HG03439 (cell line): ENCODE data around the gene EXOC3.

ENCODE experiments used
- ATAC-seq: cut with Tn5 transposase; IDR thresholded peaks from one replicate; pipeline ENCODE4 v1.9.1; 2021; ENCODE audit warnings: mild to moderate bottlenecking, moderate library complexity; ENCODE audit not compliant: unreplicated experiment

The EXOC3 gene

GRCh38 chr5:437281-437771, 5.7 kb upstream of the EXOC3 start:
- ATAC-seq, result no peak

DNA sequence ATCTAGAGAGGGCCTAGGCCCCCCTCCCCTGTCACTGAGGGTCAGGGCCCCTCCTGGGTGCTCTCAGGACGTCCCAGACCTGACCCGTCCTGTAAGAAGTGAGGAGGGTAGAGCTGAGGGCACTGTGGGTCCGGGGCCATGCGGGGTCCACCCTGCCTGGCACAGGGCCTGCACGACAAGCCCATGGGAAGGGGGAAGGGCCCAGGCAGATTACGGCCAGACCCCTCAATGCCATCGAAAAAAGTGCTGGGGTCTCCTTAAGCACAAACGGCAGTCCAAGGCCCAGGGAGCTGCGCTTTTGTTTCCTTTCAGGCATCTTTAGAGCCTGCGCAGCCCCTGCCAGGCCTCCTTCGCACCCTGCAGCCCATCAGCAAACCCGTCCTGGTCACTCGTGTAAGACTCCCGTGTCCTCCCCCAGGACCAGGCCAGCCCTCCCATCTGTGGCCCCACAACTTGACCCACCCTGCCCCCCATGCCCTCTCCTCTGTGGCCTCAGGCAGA, 4.4 kb upstream of the EXOC3 start:
- ATAC-seq, result no peak

DNA sequence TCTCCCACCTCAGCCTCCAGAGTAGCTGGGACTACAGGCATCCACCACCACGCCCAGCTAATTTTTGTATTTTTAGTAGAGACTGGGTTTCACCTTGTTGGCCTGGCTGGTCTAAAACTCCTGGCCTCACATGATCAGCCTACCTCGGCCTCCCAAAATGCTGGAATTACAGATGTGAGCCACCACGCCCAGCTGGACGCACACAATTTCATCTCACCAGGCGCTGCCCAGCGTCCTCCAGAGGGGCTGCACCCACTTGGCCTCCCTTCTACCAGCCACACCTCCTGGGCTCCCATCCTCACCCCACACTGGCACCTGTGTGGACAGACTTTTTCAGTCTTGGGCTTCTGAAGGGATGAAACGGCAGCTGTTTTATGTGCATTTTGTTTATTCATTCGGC, 3.8 kb upstream of the EXOC3 start:
- ATAC-seq, result no peak

DNA sequence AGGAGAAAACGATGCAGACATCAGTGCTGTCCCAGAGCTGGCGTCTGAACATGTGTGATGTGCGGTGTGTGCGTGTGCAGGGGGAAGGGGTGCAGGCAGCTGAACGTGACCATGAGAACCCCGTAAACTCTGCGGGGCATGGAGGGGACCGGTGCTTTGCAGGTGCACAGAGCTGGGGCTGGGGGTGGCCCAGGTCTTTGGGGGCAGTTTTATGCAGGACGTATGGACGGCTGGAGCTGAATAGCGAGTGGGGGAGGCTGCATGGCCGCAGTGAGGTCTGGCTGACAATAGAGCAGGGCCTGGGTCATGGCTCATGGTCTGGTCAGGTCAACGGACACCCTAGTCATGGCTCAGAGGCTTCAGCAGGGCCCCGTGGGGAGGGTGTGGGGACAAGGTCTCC, 3.3 kb upstream of the EXOC3 start:
- ATAC-seq, result no peak

DNA sequence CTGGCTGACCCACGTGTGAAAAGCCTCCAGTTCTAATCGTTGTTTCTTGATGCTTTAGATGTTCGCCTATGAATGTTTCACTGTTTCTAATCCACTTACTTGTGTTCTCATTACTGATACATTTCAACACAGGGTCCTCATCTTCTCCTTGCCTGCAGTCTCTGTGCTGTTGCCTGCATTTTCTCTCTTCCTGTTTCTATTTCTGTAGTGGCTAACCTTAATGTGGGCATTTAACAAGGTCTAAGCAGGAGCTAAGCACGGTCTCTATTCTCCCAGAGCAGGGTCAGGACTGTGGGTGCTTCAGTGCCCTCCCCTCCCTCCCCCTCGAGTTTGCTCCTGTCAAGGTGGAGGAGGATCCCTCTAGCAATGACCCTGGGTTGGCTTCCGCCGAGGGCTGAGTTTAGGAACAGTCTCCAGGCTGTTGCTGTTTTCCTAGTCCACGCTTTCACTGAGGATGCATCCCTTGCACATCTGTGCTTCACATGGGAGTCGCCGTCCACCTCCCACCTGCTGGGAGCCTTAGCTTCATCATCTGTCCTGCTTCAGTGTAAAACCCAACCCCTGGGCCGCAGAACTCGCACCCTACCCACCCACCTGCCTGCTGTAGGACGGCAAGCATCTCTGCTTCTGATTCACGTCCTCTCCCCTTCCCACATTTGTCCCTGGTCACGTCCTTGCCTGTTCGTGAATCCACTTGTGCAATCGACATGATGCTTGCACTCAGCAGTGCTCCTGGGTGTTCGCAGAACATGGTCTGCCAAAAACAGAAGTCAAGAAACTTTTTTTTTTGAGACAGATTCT, 2.4 kb upstream of the EXOC3 start:
- no peak for ATAC-seq

DNA sequence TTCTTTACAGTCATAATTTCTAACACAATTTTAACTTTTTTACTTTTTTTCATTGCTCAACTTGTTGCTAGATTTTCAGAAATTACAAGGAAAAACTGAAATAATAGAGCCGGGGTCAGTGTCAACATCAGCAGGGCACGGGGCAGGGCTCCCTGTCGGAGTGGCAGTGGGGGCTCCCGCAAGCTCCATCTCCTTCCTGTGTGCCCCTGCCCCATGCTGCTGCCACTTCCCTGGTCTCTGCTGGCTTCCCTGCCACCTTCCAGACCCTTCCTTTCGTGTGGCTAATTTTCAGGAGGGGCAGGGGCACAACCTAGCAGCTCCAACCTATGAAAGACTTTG, 1.0 kb upstream of the EXOC3 start:
- ATAC-seq, result no peak

GRCh38 chr5:443239-444151, 519 bp downstream of the EXOC3 start:
- no peak for ATAC-seq

DNA sequence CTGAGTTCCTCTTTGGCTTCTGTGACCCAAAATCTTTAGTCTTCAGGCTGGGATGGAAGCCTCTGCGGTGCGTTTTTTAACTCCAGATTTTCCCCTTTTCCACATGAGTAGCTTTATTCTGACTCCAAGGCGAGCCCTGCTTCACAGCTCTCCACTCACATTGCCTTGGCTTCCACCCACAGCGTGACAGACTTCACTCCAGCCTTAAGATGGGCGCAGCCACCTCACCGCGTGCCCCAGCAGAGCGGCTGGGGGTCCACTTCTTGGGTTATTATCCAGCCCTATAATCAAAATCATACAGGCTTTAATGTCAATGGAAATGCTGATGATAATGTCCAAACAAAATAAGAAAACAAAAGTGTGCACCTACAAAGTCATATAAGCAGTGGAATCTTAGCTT, 1.2 kb downstream of the EXOC3 start:
- no peak for ATAC-seq

GRCh38 chr5:445591-445990, 2.6 kb downstream of the EXOC3 start:
- ATAC-seq, result no peak

GRCh38 chr5:446066-446882, 3.3 kb downstream of the EXOC3 start:
- no peak for ATAC-seq

GRCh38 chr5:446883-447263, 3.9 kb downstream of the EXOC3 start:
- ATAC-seq, result no peak

DNA sequence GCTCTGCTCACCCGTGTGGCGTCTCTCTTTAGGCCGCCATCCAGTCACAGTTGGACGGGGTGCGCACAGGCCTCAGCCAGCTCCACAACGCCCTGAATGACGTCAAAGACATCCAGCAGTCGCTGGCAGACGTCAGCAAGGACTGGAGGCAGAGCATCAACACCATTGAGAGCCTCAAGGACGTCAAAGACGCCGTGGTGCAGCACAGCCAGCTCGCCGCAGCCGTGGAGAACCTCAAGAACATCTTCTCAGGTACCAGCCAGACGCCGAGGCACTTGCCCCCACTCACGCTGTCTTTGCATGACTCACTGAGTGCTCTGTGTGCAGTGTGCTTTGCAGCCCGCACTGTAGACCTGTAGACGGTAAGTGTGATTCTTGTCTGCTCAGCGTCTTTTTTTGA, 4.5 kb downstream of the EXOC3 start:
- no peak for ATAC-seq

DNA sequence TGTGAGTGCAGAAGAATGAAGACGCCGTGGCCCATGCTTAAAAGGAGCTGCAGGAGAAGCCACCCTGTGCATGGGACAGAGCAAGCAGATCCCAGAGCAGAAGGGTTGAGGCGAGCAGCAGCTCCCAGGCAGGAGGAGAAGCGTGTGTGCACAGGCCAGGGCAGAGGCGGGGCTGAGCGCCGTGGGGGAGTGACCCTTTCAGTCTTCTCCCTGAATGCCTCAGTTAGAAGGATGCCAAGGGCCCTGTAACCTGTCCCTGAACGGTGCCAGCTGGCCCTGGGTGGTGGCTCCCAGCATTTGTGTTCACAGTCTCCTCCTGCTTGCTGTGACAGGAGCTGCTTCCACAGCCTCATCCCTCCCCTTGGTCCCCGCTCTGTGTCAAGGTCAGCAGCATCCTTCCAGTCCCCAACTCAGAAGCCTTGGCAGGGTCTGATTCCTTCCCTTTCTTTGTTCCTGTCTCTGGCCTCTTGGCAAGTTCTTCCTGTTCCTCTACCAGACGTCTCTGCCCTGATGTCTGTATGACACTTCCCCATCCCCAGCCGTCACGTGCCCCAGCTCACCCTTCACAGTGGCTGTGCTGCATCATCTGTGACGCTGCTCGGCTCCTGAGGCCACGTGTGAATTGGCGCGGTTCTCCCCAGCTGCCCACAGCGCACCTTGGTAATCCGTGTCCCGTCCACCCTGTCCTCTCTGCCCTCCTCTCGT, 5.2 kb downstream of the EXOC3 start:
- ATAC-seq, result no peak

DNA sequence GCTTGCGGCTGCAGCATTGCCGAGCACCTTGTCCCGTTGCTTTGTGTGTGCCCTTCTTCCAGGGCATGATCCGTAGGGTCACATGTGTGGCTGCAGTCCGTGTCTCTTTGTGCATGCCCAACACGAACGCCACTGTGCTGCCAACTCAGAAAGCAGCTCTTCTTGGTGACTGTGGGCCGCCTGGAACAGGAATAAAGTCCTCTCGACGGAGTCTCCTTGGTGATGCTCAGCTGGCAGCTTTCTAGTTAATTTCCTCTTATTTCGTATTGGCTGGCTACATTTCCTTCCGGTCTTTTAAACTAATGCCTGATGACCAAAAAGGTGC, 5.8 kb downstream of the EXOC3 start:
- no peak for ATAC-seq

GRCh38 chr5:449151-449550, 6.2 kb downstream of the EXOC3 start:
- no peak for ATAC-seq

DNA sequence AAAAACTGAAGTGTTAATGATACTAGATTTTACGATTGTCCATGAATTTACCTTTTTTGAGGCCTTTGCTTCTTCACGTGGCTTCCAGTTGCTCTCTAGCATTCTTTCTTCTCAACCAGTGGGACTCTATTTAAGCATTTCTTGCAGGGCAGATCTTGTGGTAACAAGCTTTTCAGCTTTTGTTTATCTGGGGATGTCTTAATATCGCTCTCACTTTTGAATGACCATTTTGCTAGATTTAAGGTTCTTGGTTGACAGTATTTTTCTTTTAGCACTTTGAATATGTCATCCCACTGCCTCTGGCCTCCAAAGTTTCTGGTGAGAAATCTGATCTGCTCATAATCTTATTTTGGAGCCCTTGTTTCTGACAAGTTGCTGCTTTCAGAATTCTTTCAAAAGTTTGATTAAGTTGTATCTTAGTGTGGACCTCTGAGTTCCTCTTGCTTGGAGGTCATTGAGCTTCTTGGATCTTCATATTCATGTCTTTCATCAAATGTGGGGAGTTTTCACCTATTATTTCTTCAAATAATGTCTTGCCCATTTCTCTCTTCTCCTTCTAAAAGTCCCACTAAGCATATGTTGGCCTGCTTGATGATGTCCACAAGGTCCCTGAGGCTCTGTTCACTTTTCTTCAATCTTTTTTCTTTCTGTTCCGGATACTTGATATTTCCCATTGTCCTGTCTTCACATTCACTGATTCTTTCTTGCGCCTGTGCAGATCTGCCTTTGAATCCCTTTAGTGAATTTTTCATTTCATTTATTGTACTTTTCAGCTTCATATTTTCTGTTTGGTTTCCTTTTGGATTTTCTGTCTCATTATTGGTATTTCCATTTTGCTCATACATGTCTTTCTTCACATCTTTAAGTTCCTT, 8.8 kb downstream of the EXOC3 start:
- ATAC-seq, result no peak

GRCh38 chr5:452978-453710, 10.2 kb downstream of the EXOC3 start:
- no peak for ATAC-seq

DNA sequence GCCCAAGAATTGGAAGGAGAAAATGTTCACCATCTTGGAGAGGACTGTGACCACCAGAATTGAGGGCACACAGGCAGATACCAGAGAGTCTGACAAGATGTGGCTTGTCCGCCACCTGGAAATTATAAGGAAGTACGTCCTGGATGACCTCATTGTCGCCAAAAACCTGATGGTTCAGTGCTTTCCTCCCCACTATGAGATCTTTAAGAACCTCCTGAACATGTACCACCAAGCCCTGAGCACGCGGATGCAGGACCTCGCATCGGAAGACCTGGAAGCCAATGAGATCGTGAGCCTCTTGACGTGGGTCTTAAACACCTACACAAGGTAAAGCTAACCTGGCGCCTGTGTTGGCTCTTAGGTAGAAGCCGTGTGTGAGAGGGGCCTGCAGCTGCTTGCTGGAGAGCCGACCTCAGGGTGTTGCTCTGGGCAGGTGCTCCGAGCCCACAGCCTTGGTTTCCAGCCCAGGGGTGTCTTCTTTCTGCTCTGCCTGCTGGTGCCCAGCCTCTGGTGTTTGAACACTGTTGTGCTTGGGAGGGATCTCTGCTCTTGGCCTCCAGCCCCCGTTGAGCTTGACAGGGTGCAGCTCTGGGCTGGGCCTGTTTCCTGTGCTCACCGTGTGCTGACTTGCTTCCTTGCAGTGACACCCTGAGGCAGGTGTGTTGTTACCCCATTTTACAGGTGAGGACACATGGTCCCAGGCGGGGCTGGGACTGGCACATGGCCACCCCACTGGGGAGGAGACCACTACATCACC, 10.9 kb downstream of the EXOC3 start:
- no peak for ATAC-seq
